ENCODE data around the gene CERKL.

- TF ChIP-seq CTCF (IDR thresholded peaks at IDR 0.05; ENCODE audit: low read depth, low read length, poor library complexity, severe bottlenecking) = no peak
- no peak for TF ChIP-seq EZH2phosphoT487 (IDR thresholded peaks at IDR 0.05; ENCODE audit: borderline replicate concordance, low read length)
Observed at GRCh38 chr2:181563101-181563692, 93.7 kb downstream of the CERKL start.
